Hepatocyte (in vitro differentiated cells): ENCODE results near the gene KIAA1671. TPM values are rescaled to one million over a fixed set of nuclear protein-coding genes. Genes with fewer than 3 reads are reported as not detected.
"Not testable (repeated sequence)": the region's sequence is repeated elsewhere in the genome, so short reads cannot be mapped to it uniquely, and the experiment has no call there.

Experiments used
- DNase-seq: peaks from one replicate; pipeline ENCODE4 v3.0.0-alpha.2; 2016; ENCODE audit warnings: low spot score
- H2AFZ ChIP-seq: fragments of 200-600 bp; sonication (generic); 2 replicates; pipeline ENCODE4 v1.6.0; 2016; ENCODE audit warnings: antibody characterized with exemption, mild to moderate bottlenecking
- H3K27ac ChIP-seq: fragments of 200-600 bp; sonication (generic); 2 replicates; pipeline ENCODE4 v1.5.1; 2016; ENCODE audit warnings: mild to moderate bottlenecking
- H3K27me3 ChIP-seq: fragments of 200-600 bp; sonication (generic); 2 replicates; pipeline ENCODE4 v1.6.1; 2016
- H3K36me3 ChIP-seq: fragments of 200-600 bp; sonication (generic); replicated peaks from 2 replicates; pipeline ENCODE4 v1.5.1; 2016; ENCODE audit warnings: low read depth; ENCODE audit not compliant: insufficient read depth
- H3K4me1 ChIP-seq: fragments of 200-600 bp; sonication (generic); 2 replicates; pipeline ENCODE4 v1.5.1; 2016; ENCODE audit warnings: mild to moderate bottlenecking, moderate library complexity; ENCODE audit not compliant: insufficient read depth
- H3K4me2 ChIP-seq: fragments of 200-600 bp; sonication (generic); 2 replicates; pipeline ENCODE4 v1.6.0; 2016
- H3K4me3 ChIP-seq: fragments of 200-600 bp; sonication (generic); 2 replicates; pipeline ENCODE4 v1.5.1; 2016; ENCODE audit warnings: mild to moderate bottlenecking
- H3K79me2 ChIP-seq: fragments of 200-600 bp; sonication (generic); 2 replicates; pipeline ENCODE4 v1.6.0; 2017; ENCODE audit warnings: mild to moderate bottlenecking
- H3K9me2 ChIP-seq: fragments of 200-600 bp; sonication (generic); replicated peaks from 2 replicates; pipeline ENCODE4 v1.6.0; 2017; ENCODE audit warnings: mild to moderate bottlenecking; ENCODE audit not compliant: insufficient read depth
- H3K9me3 ChIP-seq: fragments of 200-600 bp; sonication (generic); 2 replicates; pipeline ENCODE4 v1.5.1; 2016; ENCODE audit warnings: low read depth, mild to moderate bottlenecking
- H4K20me1 ChIP-seq: fragments of 200-600 bp; sonication (generic); 2 replicates; pipeline ENCODE4 v1.6.0; 2016; ENCODE audit warnings: mild to moderate bottlenecking; ENCODE audit not compliant: insufficient read depth, poor library complexity, severe bottlenecking
- EZH2 ChIP-seq: fragments of 200-600 bp; sonication (generic); IDR thresholded peaks from 2 replicates; pipeline ENCODE4 v1.6.1; 2016; ENCODE audit warnings: antibody characterized with exemption, mild to moderate bottlenecking, borderline replicate concordance
- EZH2phosphoT487 ChIP-seq: fragments of 200-600 bp; sonication (generic); IDR thresholded peaks from one replicate; pipeline ENCODE4 v1.6.1; 2018; ENCODE audit warnings: antibody characterized with exemption, mild to moderate bottlenecking, low read depth, moderate library complexity; ENCODE audit not compliant: unreplicated experiment, severe bottlenecking
- WGBS: methylation state at CpG from one replicate; pipeline ENCODE4 v1.1.6; 2016; ENCODE audit warnings: low lambda C conversion rate; ENCODE audit errors: missing lambda C conversion rate; 5-methylcytosine and 5-hydroxymethylcytosine counted together
- polyA plus RNA-seq: library from polyadenylated mRNA; unstranded; fragments of >200 nt; fragmentation: Nextera tagmentation; extraction: Ambion mirVana; gene quantifications from 2 replicates; pipeline ENCODE4 v1.2.1, GENCODE V29; 2016
- total RNA-seq: library from RNA; depleted of rRNA; stranded (reverse); fragments of >200 nt; gene quantifications from 2 replicates; pipeline ENCODE4 v1.2.3, GENCODE V29; 2014
- TF ChIP-seq, protein P1 (sequence below): fragments of 200-600 bp; sonication (generic); IDR thresholded peaks from 2 replicates; pipeline ENCODE4 v1.5.1; 2016; ENCODE audit warnings: antibody characterized with exemption, mild to moderate bottlenecking; ENCODE audit not compliant: poor library complexity

KIAA1671 gene
- total and polyA plus RNA-seq, 2 experiments from 2014 or later: 8.1 to 26.5 TPM

DNA sequence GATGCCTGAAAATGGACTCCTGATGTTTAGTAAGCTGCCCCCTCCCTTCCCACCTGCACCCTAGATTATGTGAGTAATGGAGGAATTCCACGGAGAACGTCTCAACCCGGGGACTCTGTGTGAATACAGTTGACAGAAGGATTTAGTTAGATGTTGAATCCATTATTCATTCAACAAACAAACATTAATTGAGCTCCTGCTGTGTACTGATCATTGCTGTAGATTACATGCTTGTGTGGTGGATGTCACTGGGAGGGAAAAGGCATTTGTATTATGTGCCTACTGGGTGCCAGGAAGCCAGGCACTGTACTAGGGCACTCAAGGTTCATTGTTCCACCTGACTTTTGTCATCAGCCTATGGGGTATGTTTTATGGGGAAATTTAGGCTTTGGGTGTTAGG lies 224.3 kb downstream of the KIAA1671 start:
- Histone ChIP-seq H3K27ac (no peak overlapping the region), H3K79me2 (no peaks in the 10 kb centered on the region), H3K4me3 (no peak overlapping the region), H3K27me3 (no peaks in the 10 kb centered on the region), H3K36me3 (no peaks in the 10 kb centered on the region), H3K9me2 (no peaks in the 10 kb centered on the region), H3K9me3 (no peaks in the 10 kb centered on the region), H3K4me1 (no peaks in the 10 kb centered on the region), H4K20me1 (no peaks in the 10 kb centered on the region), H3K4me2 (no peak overlapping the region), H2AFZ (no peak overlapping the region)
- no peak for DNase-seq
- 85% methylated on average over 3 of the region's 3 CpGs for WGBS
- TF ChIP-seq, protein P1, sequence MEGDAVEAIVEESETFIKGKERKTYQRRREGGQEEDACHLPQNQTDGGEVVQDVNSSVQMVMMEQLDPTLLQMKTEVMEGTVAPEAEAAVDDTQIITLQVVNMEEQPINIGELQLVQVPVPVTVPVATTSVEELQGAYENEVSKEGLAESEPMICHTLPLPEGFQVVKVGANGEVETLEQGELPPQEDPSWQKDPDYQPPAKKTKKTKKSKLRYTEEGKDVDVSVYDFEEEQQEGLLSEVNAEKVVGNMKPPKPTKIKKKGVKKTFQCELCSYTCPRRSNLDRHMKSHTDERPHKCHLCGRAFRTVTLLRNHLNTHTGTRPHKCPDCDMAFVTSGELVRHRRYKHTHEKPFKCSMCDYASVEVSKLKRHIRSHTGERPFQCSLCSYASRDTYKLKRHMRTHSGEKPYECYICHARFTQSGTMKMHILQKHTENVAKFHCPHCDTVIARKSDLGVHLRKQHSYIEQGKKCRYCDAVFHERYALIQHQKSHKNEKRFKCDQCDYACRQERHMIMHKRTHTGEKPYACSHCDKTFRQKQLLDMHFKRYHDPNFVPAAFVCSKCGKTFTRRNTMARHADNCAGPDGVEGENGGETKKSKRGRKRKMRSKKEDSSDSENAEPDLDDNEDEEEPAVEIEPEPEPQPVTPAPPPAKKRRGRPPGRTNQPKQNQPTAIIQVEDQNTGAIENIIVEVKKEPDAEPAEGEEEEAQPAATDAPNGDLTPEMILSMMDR: no peak
- TF ChIP-seq EZH2 (no peak), EZH2phosphoT487 (no peak)

DNA sequence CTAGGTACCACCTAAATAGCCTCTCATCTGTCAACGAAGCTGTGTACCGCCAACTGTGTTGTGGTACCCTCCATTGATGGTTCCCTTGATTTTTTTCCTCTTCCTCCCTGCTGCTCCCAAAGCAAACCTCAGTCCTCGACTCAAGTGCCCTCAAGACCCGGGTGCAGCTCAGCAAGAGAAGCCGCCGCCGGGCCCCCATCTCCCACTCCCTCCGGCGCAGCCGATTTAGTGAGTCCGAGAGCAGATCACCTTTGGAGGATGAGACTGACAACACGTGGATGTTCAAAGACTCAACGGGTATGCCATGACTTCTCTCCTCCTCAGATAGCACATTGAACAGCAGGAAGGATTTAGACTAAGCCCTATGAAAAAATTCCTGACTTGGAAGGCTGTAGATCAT lies 224.7 kb downstream of the KIAA1671 start:
- no peaks in the 10 kb centered on the region for H3K36me3 ChIP-seq
- 96% methylated on average over 13 of the region's 13 CpGs for WGBS
- H3K4me3 ChIP-seq: no peak overlapping the region
- no peaks in the 10 kb centered on the region for H3K27me3 ChIP-seq
- H3K79me2 ChIP-seq: no peaks in the 10 kb centered on the region
- H4K20me1 ChIP-seq: no peaks in the 10 kb centered on the region
- no peaks in the 10 kb centered on the region for H3K9me3 ChIP-seq
- H3K27ac ChIP-seq: no peak overlapping the region
- no peak for DNase-seq
- TF ChIP-seq EZH2: no peak
- TF ChIP-seq, protein P1: no peak
- no peak for TF ChIP-seq EZH2phosphoT487
- no peaks in the 10 kb centered on the region for H3K4me1 ChIP-seq
- no peak overlapping the region for H3K4me2 ChIP-seq
- no peak overlapping the region for H2AFZ ChIP-seq
- no peaks in the 10 kb centered on the region for H3K9me2 ChIP-seq

DNA sequence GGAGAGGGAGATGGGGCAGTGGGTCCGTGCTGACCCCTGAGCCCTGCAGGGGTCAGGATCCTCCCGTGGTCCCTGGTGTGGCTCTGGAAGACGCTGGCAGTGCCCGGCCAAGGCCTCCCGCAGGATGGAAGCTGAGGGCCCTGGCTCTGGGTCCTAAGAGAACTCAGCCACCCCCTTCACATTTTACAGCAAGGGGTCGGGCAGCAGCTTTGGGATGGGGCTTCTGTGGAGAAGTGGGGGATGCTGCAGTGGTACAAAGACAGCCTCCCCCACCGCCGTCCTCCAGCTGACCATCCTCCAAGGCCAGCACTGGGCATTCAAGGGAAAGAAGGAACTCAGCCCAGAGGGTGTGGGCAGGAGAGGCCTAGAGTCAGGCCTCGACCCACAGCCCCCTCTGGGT lies 225.4 kb downstream of the KIAA1671 start:
- TF ChIP-seq EZH2: no peak
- TF ChIP-seq, protein P1: no peak
- TF ChIP-seq EZH2phosphoT487: no peak
- Histone ChIP-seq H3K27me3 (no peaks in the 10 kb centered on the region), H3K27ac (no peak overlapping the region), H3K9me3 (no peaks in the 10 kb centered on the region), H3K79me2 (no peaks in the 10 kb centered on the region), H3K4me1 (no peaks in the 10 kb centered on the region), H3K4me3 (no peak overlapping the region), H4K20me1 (no peaks in the 10 kb centered on the region), H3K4me2 (no peak overlapping the region), H3K36me3 (no peaks in the 10 kb centered on the region), H2AFZ (no peak overlapping the region), H3K9me2 (no peaks in the 10 kb centered on the region)
- no peak for DNase-seq
- WGBS: 91% methylated on average over 9 of the region's 9 CpGs

DNA sequence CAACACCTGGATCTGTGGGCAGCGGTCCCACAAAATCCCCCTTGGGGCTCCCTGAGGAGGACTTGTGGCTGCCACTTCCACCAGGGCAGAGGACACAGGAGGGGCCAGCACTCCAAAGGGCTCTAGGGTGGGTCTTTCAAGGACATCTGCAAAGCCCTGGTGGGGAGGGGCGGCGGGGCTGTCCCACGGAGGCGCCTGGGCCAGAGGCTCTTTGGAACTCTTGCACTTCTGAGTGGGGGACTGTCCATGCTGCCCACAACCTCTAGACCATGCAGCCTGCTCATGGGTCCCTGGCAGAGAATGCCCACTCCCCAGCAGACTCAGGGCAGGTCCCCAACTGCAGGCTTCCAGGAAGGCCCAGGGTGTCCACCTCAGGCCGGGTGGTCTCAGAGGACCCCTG lies 225.8 kb downstream of the KIAA1671 start:
- H3K27ac ChIP-seq: not testable (repeated sequence)
- WGBS: 100% methylated on average over 3 of the region's 6 CpGs

DNA sequence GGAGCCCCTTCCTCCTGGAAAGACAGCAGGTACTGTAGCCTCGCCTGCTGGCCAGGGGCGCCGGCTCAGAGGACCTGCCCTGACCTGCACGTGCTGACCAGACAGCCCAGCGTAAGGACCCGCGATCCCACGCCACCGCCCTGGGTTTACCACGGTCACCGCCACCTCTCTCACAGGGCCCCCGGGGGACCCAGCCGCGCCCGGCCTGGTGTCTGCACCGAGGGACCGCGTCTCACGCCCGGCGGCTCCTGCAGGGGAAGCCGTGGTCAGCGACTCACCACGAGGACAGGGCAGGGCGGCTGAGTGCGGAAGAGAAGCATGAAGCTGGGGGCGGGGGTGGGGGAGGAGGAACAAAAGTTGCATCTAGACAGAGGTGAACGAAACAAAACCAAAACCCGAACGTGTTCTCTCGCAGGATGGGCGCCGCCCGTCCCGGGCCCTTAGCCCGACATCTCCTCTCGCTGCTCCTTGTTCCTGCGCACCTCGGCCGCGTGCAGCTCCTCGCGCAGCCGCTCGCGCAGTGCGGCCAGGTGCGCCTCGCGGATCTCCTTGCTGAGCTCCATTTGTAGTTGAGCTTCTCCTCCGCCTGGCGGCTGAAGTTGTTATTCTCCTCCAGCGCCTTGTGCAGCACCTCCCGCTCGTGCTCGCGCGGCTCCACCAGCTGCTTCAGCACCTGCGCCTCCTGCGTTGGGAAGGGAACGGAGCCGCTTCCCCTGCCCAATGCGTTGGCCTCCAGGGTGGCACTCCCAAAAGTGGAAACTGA lies 226.5 kb downstream of the KIAA1671 start:
- H3K36me3 ChIP-seq, H3K9me2 ChIP-seq: not testable (repeated sequence)
- 98% methylated on average over 32 of the region's 63 CpGs for WGBS

More for the DNA sequence above, 225.8 kb downstream of the KIAA1671 start:
- H3K79me2 ChIP-seq, H3K36me3 ChIP-seq, H2AFZ ChIP-seq, H3K9me3 ChIP-seq, H3K4me1 ChIP-seq, DNase-seq, H3K9me2 ChIP-seq, H3K27me3 ChIP-seq, H3K4me3 ChIP-seq, H4K20me1 ChIP-seq, H3K4me2 ChIP-seq: not testable (repeated sequence)

More for the DNA sequence above, 226.5 kb downstream of the KIAA1671 start:
- not testable (repeated sequence) for H3K79me2 ChIP-seq, DNase-seq, H3K4me2 ChIP-seq, H3K9me3 ChIP-seq, H4K20me1 ChIP-seq, H3K4me1 ChIP-seq, H3K4me3 ChIP-seq, H3K27me3 ChIP-seq, H2AFZ ChIP-seq, H3K27ac ChIP-seq
